GM12801 (cell line): ENCODE data around the gene GJB2.

Source experiments
- CTCF ChIP-seq: IDR thresholded peaks from one replicate; pipeline ENCODE4 v1.5.1; 2011; ENCODE audit warnings: control low read depth; ENCODE audit not compliant: insufficient read length; ENCODE audit errors: extremely low read depth

GJB2 gene

GRCh38 chr13:20173116-20173746, 19.5 kb downstream of the GJB2 start:
- TF ChIP-seq CTCF, result no peak

- TF ChIP-seq CTCF, result no peak
These were observed 21.4 kb downstream of the GJB2 start for GRCh38 chr13:20171364-20171763.

GRCh38 chr13:20170921-20171320, 21.8 kb downstream of the GJB2 start:
- no peak for TF ChIP-seq CTCF

GRCh38 chr13:20168396-20168795, 24.3 kb downstream of the GJB2 start:
- no peak for TF ChIP-seq CTCF

- TF ChIP-seq CTCF, result no peak
These were observed 27.1 kb downstream of the GJB2 start for GRCh38 chr13:20165417-20166257.

- TF ChIP-seq CTCF, result no peak
These were observed 30.8 kb downstream of the GJB2 start for GRCh38 chr13:20161951-20162300.

GRCh38 chr13:20161275-20161950, 31.3 kb downstream of the GJB2 start:
- no peak for TF ChIP-seq CTCF
